IPS-11a (cell line): Measurements from ENCODE around the gene MEGF8.

Experiments
- H3K4me3 ChIP-seq: one replicate; pipeline ENCODE4 v1.5.1; 2013; ENCODE audit warnings: low read depth, low read length, control low read depth

Gene MEGF8

DNA sequence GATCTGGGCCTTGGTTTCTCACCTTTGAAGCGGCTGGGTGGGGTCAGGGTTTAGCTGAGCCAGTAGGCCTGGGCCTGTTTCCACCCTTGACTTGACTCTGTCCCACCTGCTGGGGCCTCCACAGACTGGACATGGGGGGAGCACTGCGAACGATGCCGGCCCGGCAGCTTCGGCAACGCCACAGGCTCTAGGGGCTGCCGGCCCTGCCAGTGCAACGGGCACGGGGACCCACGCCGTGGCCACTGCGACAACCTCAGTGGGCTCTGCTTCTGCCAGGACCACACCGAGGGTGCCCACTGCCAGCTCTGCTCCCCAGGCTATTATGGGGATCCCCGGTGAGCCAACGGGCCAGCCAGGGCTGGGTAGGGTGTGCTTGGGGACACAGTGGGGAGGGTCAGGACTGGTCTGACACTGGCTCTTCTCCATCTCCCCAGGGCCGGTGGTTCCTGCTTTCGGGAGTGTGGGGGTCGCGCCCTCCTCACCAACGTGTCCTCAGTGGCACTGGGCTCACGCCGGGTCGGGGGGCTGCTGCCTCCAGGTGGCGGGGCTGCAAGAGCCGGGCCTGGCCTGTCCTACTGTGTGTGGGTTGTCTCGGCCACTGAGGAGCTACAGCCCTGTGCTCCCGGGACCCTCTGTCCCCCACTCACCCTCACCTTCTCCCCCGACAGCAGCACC is 28.0 kb downstream of the MEGF8 start:
- H3K4me3 ChIP-seq, result no peak overlapping the region

DNA sequence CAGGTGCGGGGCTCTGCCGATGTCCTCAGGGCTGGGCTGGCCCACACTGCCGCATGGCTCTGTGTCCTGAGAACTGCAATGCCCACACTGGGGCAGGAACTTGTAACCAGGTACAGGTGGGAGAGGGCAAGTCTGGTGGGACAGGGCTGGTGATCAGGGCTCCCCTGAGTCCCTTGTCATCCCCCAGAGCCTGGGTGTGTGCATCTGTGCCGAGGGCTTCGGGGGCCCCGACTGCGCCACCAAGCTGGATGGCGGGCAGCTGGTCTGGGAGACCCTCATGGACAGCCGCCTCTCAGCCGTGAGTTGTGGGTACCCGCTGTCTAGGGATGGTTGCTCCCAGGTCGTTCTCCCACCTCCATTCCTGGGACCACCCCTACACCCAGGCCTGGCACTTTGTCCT is 30.5 kb downstream of the MEGF8 start:
- H3K4me3 ChIP-seq, result no peak overlapping the region

DNA sequence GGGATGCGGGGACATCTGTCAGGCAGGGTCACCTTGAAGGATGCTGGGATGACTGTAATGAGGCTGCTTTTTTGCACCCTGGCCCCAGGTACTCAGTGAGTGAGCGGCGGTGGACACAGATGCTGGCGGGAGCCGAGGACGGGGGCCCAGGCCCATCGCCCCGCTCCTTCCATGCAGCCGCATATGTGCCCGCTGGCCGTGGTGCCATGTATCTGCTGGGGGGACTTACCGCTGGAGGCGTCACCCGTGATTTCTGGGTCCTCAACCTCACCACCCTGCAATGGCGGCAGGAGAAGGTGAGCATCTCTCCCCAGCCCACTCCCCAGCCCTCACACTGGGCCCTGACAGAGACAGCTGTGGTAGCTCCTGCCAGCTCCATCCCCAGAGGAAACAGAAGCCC is 31.3 kb downstream of the MEGF8 start:
- no peak overlapping the region for H3K4me3 ChIP-seq

DNA sequence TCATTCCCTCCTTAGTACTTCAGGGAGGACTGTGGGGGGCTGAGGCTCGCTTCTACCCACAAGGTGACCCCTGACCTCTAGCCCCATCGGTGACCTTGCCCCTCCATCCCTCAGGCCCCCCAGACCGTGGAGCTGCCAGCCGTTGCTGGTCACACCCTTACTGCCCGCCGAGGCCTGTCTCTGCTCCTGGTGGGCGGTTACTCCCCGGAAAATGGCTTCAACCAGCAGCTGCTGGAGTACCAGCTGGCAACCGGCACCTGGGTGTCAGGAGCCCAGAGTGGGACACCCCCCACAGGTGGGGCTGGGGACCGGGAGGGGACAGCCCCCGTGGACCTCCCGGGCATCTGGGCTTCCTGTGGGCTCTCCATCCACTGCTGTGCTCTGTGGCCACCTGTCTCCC is 31.9 kb downstream of the MEGF8 start:
- no peak overlapping the region for H3K4me3 ChIP-seq

DNA sequence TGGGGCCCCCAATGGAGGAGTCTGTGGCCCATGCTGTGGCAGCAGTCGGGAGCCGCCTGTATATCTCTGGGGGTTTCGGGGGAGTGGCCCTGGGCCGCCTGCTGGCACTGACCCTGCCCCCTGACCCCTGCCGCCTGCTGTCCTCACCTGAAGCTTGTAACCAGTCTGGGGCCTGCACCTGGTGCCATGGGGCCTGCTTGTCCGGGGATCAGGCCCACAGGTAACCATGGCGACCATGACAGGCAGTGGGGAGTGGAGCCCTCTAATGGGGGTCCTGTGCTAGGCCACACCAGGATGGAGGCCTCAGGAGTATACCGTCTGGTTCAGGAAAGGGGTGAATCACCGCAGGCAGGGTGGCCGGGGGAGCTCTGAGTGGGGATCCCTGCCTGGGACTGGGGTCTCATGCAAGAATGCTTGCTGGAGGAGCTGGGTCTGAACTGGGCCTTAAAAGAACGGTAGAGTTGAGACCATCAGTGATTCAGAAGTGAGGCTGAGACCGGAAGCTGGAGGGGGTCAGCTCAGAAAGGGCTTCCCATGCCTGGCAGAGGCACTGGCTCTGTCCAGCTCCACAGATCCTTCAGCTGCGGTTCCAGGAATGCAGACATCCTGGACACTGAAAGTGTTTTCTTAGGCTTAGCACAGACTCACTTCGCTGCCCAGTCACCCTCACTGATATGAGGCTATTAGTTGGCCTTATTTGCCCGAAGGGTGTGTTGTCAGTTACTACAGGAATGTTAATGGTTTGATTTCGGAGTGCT is 35.5 kb downstream of the MEGF8 start:
- H3K4me3 ChIP-seq, result no peak overlapping the region

DNA sequence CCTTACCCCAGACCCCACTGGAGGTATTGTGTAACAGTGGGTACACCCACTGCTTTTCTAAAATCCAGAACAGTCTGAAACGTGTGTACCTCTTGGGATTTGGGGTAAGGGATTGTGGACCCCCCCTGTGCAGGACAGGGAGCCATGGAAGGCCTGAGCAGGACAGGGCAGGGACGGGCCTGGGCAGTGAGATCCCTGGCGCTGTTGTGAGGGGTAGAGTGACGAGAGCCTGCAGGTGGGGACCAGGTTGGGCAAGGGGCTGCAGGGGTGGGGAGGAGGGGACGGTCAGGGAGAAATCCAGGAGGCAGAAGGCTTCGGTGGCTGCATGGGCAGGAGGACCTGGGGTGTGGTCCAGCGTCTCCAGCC is 36.1 kb downstream of the MEGF8 start:
- no peak overlapping the region for H3K4me3 ChIP-seq

DNA sequence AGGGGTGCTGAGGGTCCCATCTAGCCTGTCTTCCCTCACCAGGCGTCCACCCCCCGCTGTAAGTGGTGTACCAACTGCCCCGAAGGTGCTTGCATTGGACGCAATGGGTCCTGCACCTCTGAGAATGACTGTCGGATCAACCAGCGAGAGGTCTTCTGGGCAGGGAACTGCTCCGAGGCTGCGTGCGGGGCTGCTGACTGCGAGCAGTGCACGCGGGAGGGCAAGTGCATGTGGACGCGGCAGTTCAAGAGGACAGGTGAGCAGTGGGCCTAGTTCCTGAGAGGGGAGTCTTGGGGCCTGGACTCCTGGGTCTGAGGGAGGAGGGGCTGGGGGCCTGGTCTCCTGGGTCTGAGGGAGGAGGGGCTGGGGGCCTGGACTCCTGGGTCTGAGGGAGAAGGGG is 36.9 kb downstream of the MEGF8 start:
- H3K4me3 ChIP-seq, result no peak overlapping the region

DNA sequence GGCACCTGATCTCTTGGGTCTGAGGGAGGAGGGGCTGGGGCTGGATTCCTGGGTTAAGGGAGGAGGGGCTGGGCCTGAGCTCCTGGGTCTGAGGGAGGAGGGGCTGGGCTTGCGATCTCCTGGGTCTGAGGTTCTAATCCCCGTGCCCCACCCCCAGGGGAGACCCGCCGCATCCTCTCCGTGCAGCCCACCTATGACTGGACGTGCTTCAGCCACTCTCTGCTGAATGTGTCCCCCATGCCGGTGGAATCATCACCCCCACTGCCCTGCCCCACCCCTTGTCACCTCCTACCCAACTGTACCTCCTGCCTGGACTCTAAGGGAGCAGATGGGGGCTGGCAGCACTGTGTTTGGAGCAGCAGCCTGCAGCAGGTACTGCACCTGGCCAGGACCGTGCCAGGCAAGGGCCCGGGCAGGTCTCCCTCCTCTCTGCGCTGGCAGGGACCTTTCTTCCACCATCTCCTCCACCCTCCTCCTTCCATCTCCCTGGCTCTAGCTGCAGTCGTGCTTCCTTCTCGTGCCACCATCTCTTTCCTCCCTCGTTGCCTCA is 37.5 kb downstream of the MEGF8 start:
- H3K4me3 ChIP-seq, result no peak overlapping the region

DNA sequence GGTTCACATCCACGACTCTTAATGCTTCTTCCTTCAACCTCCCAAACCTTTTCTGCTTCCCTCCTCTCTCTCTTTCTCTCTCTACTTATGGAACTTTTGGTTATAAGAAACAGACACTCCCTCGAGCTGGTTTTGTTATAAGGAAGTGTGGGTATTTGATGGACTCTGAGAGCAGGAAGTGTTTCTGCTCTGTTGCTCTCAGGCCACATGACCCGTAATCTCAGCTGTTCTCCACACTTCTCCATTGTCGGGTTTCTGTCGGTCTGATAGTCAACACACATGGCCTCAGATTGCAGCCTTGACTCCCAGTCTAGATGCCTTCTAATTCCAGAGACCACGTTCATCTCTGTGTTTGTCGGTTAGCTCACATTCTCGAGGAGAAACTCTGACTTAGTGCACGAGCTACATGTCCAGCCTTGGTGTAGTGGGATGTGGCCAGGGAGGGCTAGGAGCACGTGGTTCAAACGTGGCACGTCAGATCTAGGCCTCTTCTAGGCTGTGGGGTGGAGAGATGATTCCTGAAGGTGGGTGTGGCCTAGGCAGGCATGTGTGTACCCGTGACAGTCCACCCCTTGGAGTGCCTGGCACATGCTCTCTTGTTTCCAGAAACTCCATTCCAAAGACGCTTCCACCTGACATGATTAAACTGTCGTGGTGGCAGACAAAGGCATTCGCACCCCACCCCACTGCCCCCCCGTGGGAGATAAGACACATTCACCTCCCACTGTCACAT is 38.3 kb downstream of the MEGF8 start:
- H3K4me3 ChIP-seq, result no peak overlapping the region

DNA sequence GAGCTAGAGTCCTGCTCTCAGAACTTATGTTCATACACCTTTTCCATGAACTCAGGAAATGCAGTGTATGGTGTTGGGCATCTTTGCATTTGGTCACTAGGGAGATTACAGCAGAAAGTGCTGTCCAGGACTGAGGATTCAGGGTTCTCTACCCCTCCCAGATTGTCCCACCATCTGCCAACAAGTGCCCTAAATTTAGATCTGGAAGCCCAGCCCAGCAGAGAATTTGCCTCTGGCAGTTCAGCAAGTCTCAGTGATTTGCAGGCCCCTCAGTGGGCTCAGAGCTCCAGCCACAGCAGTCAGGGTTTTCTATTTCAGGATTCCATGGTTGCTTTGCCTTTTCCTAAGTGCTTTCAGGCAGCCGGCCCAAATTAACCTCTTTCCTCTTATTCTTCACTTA is 41.2 kb downstream of the MEGF8 start:
- H3K4me3 ChIP-seq, result no peak overlapping the region

DNA sequence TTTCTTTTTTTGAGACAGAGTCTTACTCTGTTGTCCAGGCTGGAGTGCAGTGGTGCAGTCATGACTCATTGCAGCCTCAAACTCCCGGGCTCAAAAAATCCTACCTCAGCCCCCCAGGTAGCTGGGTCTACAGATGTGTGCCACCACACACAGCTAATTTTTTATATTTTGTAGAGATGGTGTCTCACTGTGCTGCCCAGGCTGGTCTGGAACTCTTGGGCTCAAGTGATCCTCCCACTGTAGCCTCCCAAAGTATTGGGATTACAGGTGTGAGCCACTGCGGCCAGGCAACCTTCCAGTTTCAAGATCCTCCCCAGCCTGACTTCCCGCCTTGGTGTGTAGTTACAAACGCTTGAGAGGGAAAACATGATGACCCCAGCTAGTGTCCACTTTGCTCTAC is 42.5 kb downstream of the MEGF8 start:
- no peak overlapping the region for H3K4me3 ChIP-seq

DNA sequence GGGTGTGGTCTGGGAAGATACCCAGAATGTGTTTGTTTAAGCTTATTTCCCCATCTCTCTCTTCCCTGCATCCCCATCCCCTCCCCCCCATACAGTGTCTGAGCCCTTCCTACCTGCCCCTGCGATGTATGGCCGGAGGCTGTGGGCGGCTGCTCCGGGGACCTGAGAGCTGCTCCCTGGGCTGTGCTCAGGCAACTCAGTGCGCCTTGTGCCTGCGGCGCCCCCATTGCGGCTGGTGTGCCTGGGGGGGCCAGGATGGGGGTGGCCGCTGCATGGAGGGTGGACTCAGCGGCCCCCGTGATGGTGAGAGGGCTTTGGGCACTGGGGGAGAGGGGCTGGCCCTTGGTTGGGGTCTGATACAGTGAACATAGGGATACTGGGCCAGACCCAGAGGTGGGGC is 42.9 kb downstream of the MEGF8 start:
- H3K4me3 ChIP-seq, result no peak overlapping the region

DNA sequence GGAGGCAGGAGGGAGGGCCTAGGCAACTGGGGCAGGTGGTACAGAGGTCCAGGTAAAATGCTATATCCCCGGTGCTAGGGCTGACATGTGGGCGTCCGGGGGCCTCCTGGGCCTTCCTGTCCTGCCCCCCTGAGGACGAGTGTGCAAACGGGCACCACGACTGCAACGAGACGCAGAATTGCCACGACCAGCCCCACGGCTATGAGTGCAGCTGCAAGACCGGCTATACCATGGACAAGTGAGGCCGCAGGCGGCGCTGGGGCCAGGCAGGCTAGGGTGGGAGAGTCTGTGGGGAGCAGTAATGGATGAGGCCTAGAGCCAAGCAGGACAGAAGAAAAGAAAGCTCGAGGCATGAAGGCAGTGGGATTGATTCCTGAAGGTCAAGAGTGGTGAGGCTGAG is 43.3 kb downstream of the MEGF8 start:
- no peak overlapping the region for H3K4me3 ChIP-seq

DNA sequence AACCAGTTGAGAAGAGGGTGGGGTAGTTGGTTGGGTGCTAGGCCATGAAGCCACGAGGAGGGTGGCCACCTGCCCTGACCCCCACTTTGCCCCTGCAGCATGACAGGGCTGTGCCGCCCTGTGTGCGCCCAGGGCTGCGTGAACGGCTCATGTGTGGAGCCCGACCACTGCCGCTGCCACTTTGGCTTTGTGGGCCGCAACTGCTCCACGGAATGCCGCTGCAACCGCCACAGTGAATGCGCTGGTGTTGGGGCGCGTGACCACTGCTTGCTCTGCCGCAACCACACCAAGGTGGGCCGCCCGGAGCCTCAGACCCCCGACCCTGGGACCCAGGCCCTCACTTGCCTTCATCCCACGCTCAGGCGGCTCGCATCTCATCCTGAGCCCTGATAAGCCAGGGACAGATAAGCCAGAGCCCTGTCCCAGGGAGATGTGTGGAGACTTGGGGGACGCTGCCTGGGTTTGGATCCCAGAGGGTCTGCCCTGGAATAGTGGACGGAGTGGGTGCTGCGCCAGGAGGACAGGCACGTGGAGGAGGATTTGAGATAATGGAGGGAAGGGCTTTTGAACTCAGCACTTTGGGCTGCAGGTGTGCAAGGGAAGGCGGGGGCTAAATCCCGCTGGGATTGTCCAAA is 44.1 kb downstream of the MEGF8 start:
- H3K4me3 ChIP-seq, result no peak overlapping the region

DNA sequence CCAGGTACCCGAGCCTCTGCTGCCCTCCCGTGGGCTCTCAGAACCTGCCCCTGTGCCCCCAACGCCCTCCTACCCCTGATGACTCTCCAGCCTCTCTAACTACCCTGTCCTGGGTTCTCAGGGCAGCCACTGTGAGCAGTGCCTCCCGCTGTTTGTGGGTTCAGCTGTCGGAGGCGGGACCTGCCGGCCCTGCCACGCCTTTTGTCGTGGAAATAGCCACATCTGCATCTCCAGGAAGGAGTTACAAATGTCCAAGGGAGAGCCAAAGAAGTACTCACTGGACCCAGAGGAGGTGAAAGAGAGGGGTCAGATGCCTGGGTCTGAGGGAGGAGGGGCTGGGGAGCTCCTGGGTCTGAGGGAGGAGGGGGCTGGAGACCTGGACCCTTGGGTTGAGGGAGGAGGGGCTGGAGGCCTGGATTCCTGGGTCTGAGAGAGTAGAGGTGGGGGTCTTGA is 44.7 kb downstream of the MEGF8 start:
- no peak overlapping the region for H3K4me3 ChIP-seq

DNA sequence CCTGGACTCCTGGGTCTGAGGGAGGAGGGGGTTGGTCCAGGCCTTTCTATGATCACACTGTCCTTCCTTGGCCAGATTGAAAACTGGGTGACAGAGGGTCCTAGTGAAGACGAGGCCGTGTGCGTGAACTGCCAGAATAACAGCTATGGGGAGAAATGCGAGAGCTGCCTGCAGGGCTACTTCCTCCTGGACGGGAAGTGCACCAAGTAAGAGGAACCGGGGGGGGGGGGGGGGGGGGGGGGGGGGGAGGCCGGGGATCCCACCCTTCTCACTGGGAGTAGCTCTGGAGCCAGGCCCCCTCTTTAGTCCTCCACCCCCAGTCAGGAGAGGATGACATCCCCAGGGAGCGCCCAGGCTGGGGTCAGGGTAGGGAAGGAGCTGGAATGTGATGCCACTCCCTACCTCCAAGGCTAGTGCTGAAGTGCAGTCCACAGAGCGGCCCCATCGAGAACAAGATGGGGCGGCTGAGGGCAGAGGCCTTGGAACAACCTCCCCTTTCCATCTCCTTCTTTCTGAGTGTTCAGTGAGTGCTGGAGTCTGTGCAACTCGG is 45.3 kb downstream of the MEGF8 start:
- H3K4me3 ChIP-seq, result no peak overlapping the region

DNA sequence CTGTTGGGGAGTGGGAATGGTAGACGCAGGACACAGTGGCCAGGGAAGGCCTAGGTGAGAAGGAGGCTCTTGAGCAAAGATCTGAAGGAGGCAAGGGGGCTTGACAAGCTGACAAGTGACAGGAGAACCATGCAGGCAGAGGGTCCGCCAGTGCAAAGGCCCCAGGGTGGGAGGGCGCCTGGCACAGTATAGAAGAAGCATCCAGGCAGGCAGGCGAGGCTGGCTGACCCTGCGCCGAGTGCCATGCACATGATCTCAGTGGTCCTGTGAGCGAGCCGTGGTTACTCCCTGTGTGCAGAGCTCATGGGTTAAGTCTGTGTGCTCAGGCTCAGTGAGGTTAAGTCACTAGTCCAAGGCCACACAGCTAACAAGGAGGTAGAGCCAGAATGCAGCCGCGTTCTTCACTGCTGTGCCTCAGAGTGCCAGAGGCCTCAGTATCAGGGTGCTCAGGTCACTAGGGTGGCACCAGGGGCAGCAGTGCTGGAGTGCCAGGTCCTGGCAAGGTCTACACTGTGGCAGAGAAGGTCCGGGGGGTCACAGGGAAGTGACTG is 49.5 kb downstream of the MEGF8 start:
- no peak overlapping the region for H3K4me3 ChIP-seq

DNA sequence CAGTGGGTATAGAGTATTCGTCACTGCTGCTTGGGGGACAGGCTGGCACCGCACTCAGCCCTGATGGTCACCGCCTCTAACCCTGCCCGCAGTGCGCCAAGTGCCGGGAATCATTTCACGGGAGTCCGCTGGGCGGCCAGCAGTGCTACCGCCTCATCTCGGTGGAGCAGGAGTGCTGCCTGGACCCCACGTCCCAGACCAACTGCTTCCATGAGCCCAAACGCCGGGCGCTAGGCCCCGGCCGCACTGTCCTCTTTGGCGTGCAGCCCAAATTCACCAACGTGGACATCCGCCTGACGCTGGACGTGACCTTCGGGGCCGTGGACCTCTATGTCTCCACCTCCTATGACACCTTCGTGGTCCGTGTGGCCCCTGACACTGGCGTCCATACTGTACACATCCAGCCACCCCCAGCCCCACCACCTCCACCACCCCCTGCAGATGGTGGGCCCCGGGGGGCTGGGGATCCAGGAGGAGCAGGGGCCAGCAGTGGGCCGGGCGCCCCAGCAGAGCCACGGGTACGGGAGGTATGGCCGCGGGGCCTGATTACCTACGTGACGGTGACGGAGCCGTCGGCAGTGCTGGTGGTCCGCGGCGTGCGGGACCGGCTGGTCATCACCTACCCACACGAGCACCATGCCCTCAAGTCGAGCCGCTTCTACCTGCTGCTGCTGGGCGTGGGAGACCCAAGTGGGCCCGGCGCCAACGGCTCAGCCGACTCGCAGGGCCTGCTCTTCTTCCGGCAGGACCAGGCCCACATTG is 50.2 kb downstream of the MEGF8 start:
- H3K4me3 ChIP-seq, result no peak overlapping the region

DNA sequence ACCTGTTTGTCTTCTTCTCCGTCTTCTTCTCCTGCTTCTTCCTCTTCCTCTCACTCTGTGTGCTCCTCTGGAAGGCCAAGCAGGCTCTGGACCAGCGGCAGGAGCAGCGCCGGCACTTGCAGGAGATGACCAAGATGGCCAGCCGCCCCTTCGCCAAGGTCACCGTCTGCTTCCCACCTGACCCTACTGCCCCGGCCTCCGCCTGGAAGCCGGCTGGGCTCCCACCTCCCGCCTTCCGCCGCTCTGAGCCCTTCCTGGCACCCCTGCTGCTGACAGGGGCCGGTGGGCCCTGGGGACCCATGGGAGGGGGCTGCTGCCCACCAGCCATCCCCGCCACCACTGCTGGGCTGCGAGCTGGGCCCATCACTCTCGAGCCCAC is 50.7 kb downstream of the MEGF8 start:
- no peak overlapping the region for H3K4me3 ChIP-seq
